HG02623 (cell line): ENCODE measurements around the gene SPATA31D4.
"Not testable (repeated sequence)": the region's sequence is repeated elsewhere in the genome, so short reads cannot be mapped to it uniquely, and the experiment has no call there.

Experiments used
- ATAC-seq: cut with Tn5 transposase; IDR thresholded peaks from one replicate; pipeline ENCODE4 v1.9.1; 2021; ENCODE audit warnings: moderate library complexity; ENCODE audit not compliant: unreplicated experiment

SPATA31D4 gene

DNA sequence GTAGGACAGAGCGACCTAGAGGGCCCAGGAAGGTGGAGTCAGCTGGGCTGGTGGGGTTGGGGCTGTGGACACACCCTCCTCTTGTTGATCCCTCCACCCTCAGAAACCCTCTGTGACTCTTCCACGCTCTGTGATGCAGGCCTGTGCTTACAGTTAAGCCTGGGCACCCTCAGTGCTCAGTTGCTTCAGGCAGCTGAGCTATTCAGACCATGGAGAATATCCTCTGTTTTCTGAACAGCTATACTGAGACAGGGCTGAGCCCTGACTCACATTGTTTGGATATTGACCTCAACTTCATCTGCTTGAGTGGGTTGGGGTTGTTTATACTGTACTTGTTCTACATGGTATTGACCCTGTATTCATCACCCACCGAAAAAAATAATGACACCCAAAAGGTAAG lies at the start of gene SPATA31D4:
Gene SPATA31D4, plus strand, starts transcription at position 124 of the 400 bp plus-strand sequence. Its CDS starts 86 bp downstream, at position 210.
- not testable (repeated sequence) for ATAC-seq

DNA sequence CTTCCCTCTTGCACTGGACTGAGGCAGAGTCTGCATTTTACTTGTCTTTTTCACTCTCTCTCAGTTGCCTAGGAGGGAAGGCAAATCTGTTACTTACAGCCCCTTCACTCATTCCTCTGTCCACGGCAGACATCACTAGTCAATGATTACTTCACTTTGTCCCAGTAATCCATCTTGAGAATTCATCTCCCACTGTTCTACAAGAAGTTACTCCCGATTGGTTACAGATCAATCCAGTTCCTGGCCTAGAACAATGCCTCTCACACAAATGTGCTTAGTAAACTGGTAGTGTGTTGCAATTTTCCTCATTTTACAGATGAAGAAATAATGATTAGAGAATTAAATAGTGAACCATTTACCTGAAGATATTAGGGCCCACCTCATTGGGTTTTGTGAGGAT lies 49.7 kb upstream of the SPATA31D4 start:
- ATAC-seq: no peak

DNA sequence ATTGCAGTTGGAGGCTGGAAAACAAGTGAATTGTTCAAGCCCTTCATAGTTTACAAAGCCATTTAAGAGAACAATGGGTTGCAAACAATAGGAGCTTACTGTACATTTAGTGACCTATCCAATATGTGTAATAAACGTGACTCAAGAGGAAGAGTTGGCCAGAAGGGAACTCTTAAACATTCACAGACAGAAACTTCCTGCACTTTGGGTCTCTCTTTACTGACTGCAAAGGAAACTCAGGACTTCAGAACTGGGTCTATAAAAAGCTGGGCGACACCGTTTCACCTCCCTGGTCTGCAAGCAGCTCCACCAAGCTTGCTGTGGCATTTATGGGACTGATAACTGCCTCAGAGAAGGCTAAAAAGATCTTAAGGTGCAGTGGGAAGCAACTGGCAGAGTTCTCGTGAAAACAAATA lies 48.7 kb upstream of the SPATA31D4 start:
- ATAC-seq: no peak

DNA sequence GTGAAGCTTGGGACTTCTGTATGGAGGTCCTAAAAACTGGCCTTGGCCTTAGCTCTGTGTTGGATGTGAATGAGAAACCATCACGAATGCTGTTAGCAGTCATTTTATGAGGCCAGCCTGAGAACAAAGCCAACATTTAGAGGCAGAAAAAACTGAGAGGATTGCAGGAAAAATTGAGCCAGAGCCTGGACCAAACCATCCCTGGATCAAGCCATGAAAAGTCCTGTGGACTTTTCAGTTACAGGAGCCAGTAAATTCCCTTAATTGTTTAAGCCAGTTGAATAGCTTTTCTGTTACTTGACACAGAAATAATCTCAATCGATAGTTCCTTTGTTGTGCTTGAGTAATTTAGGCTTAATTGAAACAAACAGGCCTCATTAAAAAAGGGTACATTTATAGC lies 42.6 kb upstream of the SPATA31D4 start:
- no peak for ATAC-seq

DNA sequence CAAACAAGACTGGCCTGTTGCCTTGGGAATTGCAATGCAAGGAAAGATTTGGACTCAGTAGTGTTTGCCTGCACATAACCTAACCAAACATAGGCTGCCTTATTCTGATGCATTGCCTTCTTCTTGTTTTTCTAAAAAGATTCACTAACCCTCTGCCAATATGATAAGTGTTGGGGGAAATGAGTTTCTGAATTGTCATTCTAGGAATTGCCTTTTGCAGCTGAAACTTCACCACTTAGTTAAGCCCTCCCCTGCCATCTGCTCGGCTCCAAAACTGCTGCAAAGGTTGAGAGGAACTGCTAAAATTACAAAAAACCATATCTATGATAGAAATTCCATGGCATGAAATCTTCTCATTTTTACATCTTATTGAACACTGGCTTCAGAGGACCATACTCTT lies 41.6 kb upstream of the SPATA31D4 start:
- no peak for ATAC-seq

DNA sequence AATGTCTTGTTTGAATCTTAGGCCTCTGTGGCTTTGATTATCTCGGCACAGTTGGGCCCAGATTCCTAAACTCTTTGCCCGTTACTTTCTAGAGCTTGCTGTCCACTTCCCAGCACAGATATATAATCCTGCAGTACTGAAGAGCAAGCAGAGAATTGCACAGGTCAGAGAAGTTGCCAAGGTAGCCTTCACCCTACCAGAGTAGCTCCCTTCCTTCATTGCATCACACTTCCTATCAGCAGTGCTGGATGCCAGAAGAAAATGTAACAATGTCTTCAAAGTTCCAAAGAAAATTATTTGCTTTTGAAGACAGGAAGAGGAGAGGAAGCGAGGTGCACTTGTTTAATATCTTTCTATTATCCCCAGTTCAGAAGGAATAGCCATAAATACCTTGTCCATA lies 38.1 kb upstream of the SPATA31D4 start:
- no peak for ATAC-seq

DNA sequence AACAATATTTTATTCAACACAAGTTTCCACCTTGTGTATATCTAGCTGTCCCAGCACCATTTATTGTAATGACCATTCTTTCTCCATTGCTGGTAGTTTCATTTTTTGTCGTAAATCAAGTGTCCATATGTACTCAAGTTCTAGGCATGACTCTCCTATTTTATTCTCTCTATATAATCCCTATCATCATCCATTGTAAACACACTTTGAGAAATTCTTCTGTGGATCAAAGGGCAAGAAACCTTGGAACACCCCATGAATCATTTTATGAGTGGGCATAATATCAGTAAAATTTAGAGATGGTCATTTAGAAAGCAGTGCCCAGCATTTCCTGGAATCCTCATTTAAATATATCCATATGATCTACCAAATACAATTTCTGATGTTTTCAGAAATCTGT lies 35.8 kb upstream of the SPATA31D4 start:
- no peak for ATAC-seq

DNA sequence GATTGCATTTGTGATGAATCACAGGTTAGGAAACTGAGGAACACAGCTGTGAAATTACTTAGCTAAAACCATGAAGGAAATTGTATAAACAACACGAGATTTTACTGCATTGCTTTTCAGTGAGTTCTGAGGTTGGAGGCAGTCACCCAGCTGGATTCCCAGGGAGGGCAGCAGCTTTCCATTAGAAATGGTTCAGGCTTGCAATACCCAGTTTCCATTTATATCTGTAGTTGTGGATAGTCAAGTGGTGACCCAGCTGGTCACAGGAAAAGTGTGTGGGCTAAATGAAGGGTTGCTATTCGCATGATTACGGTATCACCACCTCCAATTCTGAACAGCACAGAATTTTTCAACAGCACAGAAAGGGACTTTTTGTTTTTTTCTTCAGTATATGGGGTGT lies 34.3 kb upstream of the SPATA31D4 start:
- no peak for ATAC-seq

DNA sequence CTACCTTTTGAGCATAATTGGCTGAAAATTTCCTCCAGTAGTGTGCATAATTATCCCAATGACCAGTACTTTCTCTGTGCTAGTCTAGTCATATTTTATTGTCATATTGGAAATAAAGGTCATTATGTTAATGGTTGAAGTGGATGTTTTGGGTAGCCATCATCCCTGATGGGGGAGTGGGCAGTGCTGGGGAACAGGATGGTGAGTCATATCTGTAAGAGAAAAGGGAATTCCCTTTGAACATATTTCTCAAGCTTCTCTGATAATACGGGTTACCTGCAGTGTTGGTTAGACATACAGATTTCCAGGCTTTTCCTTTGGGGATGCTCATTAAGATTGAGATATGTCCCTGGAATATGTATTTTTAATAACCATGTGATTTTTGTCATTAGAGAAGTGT lies 33.3 kb upstream of the SPATA31D4 start:
- ATAC-seq: no peak

DNA sequence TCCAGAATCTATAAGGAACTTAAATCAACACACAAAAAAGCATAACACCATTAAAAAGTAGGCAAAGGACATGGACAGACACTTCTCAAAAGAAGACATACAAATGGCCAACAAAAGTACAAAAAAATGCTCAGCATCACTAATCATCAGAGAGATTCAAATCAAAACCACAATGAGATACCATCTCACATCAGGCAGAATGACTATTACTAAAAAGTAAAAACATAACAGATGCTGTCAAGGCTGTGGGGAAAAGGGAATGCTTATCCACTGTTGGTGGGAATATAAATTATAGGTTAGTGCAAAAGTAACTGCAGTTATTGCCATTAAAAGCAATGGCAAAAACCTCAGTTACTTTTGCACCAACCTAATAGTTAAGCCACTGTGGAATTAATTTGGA lies 32.2 kb upstream of the SPATA31D4 start:
- no peak for ATAC-seq

DNA sequence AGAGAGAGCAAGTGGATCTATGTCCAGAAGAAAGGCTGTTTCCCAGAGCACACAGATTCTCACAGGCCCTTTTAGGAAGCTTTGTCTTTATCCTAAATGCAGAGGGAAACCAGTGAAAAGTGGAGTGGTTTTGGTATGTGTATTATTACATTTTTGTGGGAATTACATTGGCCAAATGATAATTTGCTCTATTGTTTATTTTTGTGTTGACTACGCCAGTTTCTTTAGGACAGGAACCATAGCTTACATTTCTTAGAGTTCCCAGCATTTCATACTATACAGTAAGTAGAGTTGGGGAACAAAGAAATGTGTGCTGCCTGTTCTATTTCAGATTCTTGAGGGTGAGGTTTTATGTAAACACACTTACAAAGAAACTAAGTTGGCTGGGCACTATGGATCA lies 29.4 kb upstream of the SPATA31D4 start:
- no peak for ATAC-seq

DNA sequence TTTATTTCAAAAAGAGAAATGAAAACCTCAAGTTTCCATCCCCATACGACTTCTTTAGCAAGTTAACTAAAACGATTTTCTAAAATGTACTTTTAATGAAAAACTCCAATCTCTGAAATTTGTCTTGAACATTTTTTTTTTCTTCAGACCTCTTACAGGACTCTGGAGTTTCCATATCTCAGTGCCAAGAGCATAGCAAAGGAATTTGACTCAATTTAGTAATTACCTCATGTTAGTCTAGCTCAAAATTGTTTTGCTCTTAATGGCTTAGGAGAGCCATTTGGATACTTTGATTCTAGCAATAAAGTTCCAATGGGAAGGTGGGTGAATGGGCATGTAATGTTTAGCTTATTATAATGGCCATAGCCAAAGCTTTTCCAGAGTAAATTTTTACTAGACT lies 26.0 kb upstream of the SPATA31D4 start:
- ATAC-seq: no peak

DNA sequence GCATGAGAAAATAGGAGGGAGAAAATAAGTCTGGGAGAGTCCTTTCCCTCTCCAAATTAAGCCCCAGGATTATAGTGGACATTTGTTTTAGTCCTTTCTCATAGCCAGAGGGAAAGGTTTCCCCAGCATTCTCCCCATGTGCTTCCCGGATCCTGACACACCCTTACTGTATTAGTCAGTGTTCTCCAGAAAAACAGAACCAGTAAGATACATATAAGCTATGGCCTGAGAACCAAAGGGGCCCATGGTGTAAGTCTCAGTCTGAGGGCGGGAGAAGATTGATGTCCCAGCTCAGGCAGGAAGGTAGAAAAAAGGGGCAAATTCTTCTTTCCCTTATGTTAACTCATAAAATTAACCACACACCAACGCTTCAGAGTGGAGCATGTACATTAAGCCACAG lies 25.6 kb upstream of the SPATA31D4 start:
- ATAC-seq: no peak

DNA sequence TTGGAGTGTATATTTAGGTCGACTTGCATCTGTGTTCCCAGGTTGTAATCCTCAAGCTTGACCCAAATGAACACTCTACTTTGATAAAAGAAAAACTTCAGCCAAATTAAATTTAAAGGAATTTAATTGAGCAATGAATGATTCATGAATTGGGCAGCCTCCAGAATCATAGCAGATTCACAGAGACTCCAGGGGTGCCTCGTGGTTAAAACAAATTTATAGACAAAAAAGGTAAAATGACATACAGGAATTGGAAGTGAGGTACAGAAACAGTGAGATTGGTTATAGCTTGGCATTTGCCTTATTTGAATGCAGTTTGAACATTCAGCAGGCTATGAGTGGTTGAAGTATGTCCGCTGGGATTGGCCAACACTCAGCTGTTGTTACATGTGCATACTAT lies 21.6 kb upstream of the SPATA31D4 start:
- no peak for ATAC-seq

DNA sequence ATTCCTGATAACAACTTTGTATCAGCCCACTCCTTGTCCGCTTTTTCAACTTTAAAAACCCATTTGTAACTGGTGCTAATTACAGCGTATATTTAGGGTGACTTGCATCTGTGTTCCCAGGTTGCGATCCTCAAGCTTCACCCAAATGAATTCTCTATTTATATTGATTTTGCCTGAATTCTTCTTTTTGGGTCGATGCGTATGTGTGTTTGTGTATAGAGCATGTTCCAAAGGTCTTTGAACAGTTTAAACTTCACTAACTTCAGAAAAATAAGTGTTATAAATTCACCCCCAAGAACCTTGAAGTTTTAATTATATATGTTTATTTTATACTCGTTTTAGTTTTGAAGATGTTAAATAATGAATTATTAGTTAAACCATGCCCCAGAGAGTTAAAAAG lies 16.1 kb upstream of the SPATA31D4 start:
- no peak for ATAC-seq

DNA sequence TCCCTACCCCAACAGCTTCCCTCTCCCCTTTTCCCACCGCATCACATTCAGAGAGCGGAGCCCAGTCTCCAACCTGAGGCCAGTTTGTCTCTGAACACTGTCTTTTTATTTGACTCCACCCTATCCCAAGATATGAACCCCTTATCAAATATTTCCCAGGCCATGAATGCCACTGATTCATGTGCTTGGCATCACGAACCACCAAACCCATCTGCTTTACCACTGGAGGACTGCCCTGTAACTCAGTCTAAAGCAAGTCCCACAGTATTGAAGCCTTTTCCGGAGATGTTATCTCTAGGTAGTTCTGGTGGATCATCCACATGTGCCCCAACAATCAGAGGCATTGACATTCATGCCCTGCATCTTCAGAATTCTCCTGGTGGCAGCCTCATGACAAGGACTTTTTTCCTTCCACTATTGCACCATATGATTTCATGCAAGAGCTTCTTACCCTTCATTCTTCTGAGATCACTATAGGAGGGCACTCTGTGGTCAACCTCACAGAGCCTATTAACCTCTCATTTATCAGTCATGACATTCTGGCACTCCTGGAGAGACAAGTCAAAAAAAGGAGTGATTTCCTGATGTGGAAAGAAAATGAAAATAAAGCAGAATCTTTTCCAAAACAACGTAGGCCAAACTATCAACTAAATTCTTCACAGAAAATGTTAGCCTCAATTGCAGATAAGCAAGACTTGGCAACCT lies 12.3 kb upstream of the SPATA31D4 start:
- no peak for ATAC-seq

DNA sequence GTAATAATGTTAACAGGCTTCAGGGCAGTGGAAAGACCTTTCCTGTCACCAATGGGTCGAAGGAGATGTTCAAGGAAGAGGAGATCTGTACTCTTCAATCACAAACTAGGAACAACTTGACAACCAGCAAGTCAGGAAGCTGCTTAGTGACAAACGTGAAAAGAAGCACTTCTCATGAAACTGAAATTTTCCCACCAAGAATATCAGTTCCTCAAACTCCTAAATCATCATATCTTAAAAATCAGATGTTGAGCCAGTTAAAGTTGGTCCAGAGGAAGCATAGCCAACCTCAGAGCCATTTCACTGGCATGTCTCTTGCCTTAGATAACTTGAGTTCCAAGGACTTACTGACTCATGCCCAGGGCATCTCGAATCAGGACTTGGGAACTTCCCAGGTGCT lies 9.7 kb upstream of the SPATA31D4 start:
- not testable (repeated sequence) for ATAC-seq

DNA sequence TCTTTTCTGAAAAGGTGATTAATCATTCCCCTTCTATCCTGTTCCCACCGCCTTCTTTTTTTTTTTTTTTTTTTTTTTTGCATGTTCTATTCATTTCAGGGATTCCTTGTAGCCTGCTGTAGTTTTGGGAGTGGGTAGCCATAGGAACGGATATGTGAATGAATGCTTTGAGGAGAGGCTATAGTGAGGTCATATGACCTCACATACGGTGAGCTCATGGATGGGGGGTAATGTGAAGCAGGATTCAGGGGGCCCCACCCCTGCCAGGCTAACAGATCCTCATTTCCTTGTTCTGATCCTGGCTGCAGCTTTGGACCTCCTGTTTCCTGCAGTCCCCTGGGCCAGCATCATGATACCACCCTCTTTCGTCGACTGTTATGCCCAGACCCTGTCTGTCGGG lies 1.9 kb downstream of the SPATA31D4 start:
- ATAC-seq: not testable (repeated sequence)

DNA sequence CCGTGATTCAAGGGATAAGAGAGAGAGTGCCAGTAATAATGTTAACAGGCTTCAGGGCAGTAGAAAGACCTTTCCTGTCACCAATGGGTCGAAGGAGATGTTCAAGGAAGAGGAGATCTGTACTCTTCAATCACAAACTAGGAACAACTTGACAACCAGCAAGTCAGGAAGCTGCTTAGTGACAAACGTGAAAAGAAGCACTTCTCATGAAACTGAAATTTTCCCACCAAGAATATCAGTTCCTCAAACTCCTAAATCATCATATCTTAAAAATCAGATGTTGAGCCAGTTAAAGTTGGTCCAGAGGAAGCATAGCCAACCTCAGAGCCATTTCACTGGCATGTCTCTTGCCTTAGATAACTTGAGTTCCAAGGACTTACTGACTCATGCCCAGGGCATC lies 5.3 kb downstream of the SPATA31D4 start:
- ATAC-seq: not testable (repeated sequence)

DNA sequence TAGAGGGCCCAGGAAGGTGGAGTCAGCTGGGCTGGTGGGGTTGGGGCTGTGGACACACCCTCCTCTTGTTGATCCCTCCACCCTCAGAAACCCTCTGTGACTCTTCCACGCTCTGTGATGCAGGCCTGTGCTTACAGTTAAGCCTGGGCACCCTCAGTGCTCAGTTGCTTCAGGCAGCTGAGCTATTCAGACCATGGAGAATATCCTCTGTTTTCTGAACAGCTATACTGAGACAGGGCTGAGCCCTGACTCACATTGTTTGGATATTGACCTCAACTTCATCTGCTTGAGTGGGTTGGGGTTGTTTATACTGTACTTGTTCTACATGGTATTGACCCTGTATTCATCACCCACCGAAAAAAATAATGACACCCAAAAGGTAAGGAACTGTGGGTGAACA lies 15.2 kb downstream of the SPATA31D4 start, which contains the start of gene SPATA31D3:
Gene SPATA31D3, plus strand, starts transcription at position 108 of the 400 bp plus-strand sequence. Its CDS starts 86 bp downstream, at position 194.
- ATAC-seq: not testable (repeated sequence)

DNA sequence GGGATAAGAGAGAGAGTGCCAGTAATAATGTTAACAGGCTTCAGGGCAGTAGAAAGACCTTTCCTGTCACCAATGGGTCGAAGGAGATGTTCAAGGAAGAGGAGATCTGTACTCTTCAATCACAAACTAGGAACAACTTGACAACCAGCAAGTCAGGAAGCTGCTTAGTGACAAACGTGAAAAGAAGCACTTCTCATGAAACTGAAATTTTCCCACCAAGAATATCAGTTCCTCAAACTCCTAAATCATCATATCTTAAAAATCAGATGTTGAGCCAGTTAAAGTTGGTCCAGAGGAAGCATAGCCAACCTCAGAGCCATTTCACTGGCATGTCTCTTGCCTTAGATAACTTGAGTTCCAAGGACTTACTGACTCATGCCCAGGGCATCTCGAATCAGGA lies 20.4 kb downstream of the SPATA31D4 start:
- ATAC-seq: not testable (repeated sequence)

DNA sequence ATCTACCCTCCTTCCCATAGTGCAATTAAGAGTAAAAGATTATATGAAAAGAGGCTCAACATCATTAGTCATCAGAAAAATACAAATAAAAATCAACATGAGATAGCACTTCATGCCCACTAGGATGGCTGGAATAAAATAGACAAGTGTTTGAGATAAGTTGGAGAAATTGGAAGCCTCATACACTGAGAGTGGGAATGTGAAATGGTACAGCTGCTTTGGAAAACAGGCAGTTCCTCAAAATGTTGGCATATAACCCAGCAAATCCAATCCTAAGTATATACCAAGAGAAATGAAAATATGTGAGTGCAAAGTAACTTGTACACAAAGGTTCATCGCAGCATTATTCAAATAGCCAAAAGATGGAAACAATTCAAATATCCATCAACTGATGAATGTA lies 24.9 kb downstream of the SPATA31D4 start:
- no peak for ATAC-seq

DNA sequence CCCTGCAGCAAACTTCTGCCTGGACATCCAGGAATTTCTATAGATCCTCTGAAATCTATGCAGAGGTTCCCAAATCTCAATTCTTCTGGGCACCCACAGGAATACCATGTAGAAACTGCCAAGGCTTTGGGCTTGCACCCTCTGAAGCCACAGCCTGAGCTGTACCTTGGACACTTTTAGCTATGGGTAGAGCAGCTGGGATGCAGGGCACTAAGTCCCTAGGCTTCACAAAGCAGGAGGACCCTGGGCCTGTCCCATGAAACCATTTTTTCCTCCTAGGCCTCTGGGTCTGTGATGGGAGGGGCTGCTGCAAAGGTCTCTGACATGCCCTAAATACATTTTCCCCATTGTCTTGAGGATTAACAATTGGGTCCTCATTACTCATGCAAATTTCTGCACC lies 27.4 kb downstream of the SPATA31D4 start:
- no peak for ATAC-seq
